Ovary (tissue), 9 donors: ENCODE results near the gene MTFR2. TPM values are rescaled to one million over a fixed set of nuclear protein-coding genes. Genes with fewer than 3 reads are reported as not detected.

Experiments
- DNase-seq, 5 donors: peaks; one replicate each; pipeline ENCODE4 v3.0.0-alpha.2; 2019 to 2020
- H3K27ac ChIP-seq, 2 donors: fragments of 200-600 bp; one replicate each; pipeline versions ENCODE4 v1.5.1 to v1.8.0; 2019 to 2022
- H3K27me3 ChIP-seq: fragments of 200-600 bp; one replicate; pipeline ENCODE4 v1.8.0; 2022
- H3K36me3 ChIP-seq: fragments of 200-600 bp; sonication (generic); one replicate; pipeline ENCODE4 v1.5.1; 2019
- H3K4me1 ChIP-seq: one replicate; pipeline ENCODE4 v1.8.1; 2013; ENCODE audit warnings: mild to moderate bottlenecking, moderate library complexity; ENCODE audit not compliant: insufficient read depth
- H3K4me3 ChIP-seq: fragments of 200-600 bp; sonication (generic); one replicate; pipeline ENCODE4 v1.5.1; 2017
- H3K9me3 ChIP-seq, 2 donors: fragments of 200-600 bp in 1 of 2; sonication (generic) in 1 of 2; one replicate each; pipeline versions ENCODE4 v1.5.1 to v1.8.1; 2013 to 2019; ENCODE audit warnings: mild to moderate bottlenecking in 1 of 2, moderate library complexity in 1 of 2
- EP300 ChIP-seq: sonication (generic); formaldehyde crosslinking; IDR thresholded peaks from one replicate; pipeline ENCODE4 v1.6.1; 2017; ENCODE audit warnings: antibody characterized with exemption
- POLR2A ChIP-seq: fragments of 450-650 bp; IDR thresholded peaks from one replicate; pipeline ENCODE4 v1.6.1; 2017; ENCODE audit warnings: antibody characterized with exemption, mild to moderate bottlenecking, moderate library complexity
- WGBS, 3 donors: extraction: QIAGEN DNeasy Blood & Tissue Kit in 1 of 3; methylation state at CpG; one replicate each; pipeline versions ENCODE4 v1.1.5 to v1.1.7; 2013 to 2017; 5-methylcytosine and 5-hydroxymethylcytosine counted together
- intact Hi-C, 4 donors: fragments of 100-400 bp; cut with DNase I; formaldehyde crosslinking; loops; one replicate each; pipeline versions ENCODE4 v1.11.0 to v1.15.1; 2022 to 2023
- polyA plus RNA-seq, 2 donors: library from polyadenylated mRNA; stranded (reverse); fragments of 200-250 nt in 1 of 2; fragments of 350-450 nt in 1 of 2; fragmentation: Illumina TruSeq in 1 of 2; extraction: RNeasy Lipid Tissue Mini Kit (QIAGEN cat#74804) in 1 of 2; gene quantifications; one replicate each; pipeline ENCODE4 v1.2.3, GENCODE V29; 2013 to 2014
- total RNA-seq, 7 donors: library from RNA; depleted of rRNA in 2 of 7; stranded (reverse); fragments of >200 nt in 2 of 7; fragmentation: NEBNext Ultra II Directional in 3 of 7; extraction: Animal tissue kit (Norgen Biotek cat#: 25700) in 3 of 7; gene quantifications; one replicate each; pipeline versions ENCODE4 v1.1.0 to v1.2.4, GENCODE V29; 2016 to 2023
- TF ChIP-seq, protein P1 (sequence below), 3 donors: fragments of 450-650 bp in 2 of 3; fragments of 200-600 bp in 1 of 3; IDR thresholded peaks; one replicate each; pipeline versions ENCODE4 v1.5.1 to v1.8.0; 2016 to 2022; ENCODE audit warnings: antibody characterized with exemption in 3 of 3, mild to moderate bottlenecking in 1 of 3
- donor health status: DM: no; HTN: no; CAD: no; lungs with moderate emphysema.
- donor health status: DM: no; HTN: no; CAD: no.
- donor health status: Bipolar disorder and iron deficiency.
- donor health status: DM: yes; HTN: yes; CAD: no.
- donor health status: DM: no; HTN: no; CAD: no.
- donor health status: DM: yes; HTN: yes; CAD: no.

MTFR2 gene
- total and polyA plus RNA-seq, 9 donors: 0.25 to 0.75 (median 0.43) TPM; not detected in 3

DNA sequence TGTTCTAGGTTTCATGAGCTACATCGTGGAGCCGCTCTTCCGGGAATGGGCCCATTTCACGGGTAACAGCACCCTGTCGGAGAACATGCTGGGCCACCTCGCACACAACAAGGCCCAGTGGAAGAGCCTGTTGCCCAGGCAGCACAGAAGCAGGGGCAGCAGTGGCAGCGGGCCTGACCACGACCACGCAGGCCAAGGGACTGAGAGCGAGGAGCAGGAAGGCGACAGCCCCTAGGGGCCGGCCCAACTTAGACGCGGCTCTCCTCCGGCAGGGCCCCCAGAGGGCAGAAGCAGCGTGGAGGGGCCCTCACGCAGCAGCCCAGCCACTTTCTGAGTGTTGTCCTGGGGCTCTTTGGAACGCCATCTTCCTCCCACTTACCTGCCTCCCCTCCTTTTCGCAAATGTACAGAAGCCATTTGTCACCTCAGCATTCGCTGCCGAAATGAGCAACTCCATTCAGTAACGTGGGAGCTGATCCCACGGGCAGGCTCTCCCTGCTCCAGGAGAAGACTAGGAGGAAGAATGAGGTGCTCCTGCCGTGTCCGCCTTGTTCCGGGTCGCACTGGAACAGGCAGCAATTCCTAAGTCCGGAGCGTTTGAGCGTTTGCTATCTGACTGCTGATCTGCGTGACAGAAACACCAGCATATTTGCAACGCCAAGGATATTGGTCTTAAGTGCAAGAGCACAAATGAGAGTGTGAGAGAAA lies 58.4 kb downstream of the MTFR2 start:
- no peaks in the 10 kb centered on the region for H3K36me3 ChIP-seq
- WGBS, 3 donors: 95 to 97% (median 95%) methylated on average over 32 of the region's 32 CpGs
- peaks cover 5% of the 10 kb centered on the region for H3K4me1 ChIP-seq
- no peak for TF ChIP-seq POLR2A
- no peak for TF ChIP-seq EP300
- TF ChIP-seq, protein P1, sequence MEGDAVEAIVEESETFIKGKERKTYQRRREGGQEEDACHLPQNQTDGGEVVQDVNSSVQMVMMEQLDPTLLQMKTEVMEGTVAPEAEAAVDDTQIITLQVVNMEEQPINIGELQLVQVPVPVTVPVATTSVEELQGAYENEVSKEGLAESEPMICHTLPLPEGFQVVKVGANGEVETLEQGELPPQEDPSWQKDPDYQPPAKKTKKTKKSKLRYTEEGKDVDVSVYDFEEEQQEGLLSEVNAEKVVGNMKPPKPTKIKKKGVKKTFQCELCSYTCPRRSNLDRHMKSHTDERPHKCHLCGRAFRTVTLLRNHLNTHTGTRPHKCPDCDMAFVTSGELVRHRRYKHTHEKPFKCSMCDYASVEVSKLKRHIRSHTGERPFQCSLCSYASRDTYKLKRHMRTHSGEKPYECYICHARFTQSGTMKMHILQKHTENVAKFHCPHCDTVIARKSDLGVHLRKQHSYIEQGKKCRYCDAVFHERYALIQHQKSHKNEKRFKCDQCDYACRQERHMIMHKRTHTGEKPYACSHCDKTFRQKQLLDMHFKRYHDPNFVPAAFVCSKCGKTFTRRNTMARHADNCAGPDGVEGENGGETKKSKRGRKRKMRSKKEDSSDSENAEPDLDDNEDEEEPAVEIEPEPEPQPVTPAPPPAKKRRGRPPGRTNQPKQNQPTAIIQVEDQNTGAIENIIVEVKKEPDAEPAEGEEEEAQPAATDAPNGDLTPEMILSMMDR (IDR thresholded peaks at IDR 0.05): no peak
- H3K4me3 ChIP-seq: no peak overlapping the region
- no peaks in the 10 kb centered on the region for H3K27me3 ChIP-seq
- intact Hi-C loops: loop anchor here in 1 of 4 donors (10.0 kb wide), 1 partner anchor 777 kb away; no protein-coding TSS in a partner anchor
- H3K9me3 ChIP-seq: no peaks in the 10 kb centered on the region
- no peak for DNase-seq
- no peak overlapping the region for H3K27ac ChIP-seq

DNA sequence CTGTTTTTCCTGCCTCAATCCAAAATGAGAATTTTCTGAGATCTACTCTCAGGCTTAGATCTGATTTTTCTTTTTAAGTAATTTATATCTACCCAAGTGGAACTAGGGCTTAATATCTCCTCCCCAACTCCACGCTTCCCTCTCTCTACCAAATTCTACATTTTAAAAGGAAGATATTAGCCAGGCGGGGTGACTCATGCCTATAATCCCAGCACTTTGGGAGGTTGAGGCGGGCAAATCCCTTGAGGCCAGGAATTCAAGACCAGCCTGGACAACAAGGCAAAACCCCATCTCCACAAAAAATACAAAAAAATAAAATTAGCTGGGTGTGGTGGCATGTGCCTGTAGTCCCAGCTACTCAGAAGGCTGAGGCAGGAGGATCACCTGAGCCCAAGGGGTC lies 61.0 kb downstream of the MTFR2 start:
- Histone ChIP-seq H3K9me3 (no peaks in the 10 kb centered on the region), H3K36me3 (no peaks in the 10 kb centered on the region), H3K4me1 (peaks cover 5% of the 10 kb centered on the region), H3K4me3 (no peak overlapping the region), H3K27ac (peak overlapping the region in 1 of 2 donors; percentile 24), H3K27me3 (no peaks in the 10 kb centered on the region)
- intact Hi-C loops: no loop called here
- TF ChIP-seq POLR2A: no peak
- TF ChIP-seq, protein P1 (IDR thresholded peaks at IDR 0.05): no peak
- TF ChIP-seq EP300: no peak
- no peak for DNase-seq
- WGBS, 3 donors: 94 to 97% (median 96%) methylated on average over 3 of the region's 3 CpGs

DNA sequence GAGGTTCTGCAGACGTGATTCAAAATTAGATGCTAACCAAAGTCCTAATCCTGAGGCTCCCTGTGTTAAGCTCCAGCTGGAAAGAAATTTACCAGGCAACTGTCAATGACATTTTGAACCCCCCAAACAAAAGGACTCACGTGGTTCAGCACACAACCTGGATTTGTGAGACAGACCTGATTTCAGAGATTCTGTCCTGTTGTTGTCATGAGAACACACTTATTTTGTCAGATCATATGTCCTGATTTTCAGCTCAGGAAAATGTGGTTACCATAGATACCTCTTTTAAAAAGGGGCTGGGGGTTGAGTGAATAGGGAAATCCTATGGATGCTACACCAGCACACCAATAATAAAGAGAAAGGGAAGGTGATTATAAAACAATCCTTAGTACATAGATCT lies 61.6 kb downstream of the MTFR2 start:
- intact Hi-C loops: no loop called here
- TF ChIP-seq, protein P1 (IDR thresholded peaks at IDR 0.05): no peak
- TF ChIP-seq POLR2A (no peak), EP300 (no peak)
- Histone ChIP-seq H3K4me3 (no peak overlapping the region), H3K9me3 (no peaks in the 10 kb centered on the region), H3K27ac (no peak overlapping the region), H3K4me1 (peaks cover 5% of the 10 kb centered on the region), H3K36me3 (no peaks in the 10 kb centered on the region), H3K27me3 (no peaks in the 10 kb centered on the region)
- DNase-seq: no peak
- WGBS, 3 donors: 87 to 93% (median 89%) methylated on average over 2 of the region's 2 CpGs

DNA sequence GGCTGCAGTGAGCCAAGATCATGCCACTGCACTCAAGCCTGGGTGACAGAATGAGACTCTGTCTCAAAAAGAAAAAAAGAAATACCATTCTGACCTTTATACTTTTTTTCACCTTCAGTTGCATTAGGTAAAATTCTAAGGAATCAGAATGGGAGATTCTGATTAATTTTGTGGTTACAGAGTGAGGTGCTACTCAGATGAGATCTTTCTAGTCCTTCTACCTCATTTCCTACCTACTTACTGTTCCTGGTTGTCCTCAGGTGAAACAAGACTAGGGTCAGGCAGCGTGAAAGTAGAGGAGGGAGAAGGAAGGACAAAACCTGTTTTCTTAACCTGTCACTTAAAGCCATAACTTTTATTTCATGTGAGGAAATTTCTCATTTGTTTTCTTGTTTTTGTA lies 63.7 kb downstream of the MTFR2 start:
- H3K4me1 ChIP-seq: peaks cover 5% of the 10 kb centered on the region
- TF ChIP-seq, protein P1 (IDR thresholded peaks at IDR 0.05): no peak
- TF ChIP-seq EP300: no peak
- TF ChIP-seq POLR2A: no peak
- H3K9me3 ChIP-seq: no peaks in the 10 kb centered on the region
- no peak for DNase-seq
- intact Hi-C loops: no loop called here
- WGBS, 3 donors: 94 to 100% (median 94%) methylated on average over 1 of the region's 1 CpG
- no peaks in the 10 kb centered on the region for H3K36me3 ChIP-seq
- no peaks in the 10 kb centered on the region for H3K27me3 ChIP-seq
- H3K4me3 ChIP-seq: no peak overlapping the region
- no peak overlapping the region for H3K27ac ChIP-seq
